Measurements from ENCODE around the gene MAEL. TPM values are rescaled to one million over a fixed set of nuclear protein-coding genes. Genes with fewer than 3 reads are reported as not detected.

Gene MAEL
- total RNA-seq, 1 donor from 2014 or later: not detected

DNA sequence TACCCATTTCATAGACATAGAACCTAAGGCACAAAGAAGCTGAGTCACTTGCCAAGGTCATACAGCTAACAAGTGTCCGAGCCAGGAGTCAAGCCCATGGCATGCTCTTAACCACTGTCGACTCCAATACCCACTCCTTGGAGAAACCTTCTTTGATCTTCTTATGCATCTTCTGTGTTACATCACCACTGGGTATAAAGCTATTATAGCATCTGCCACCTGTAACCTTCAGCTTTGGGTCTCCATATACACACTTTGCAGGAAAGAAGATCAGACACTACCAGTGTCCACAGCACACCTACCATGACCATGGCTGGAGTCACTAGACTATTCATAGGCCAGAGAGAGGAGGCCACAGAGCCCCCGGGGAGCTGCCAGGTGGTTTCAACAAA, 72.0 kb downstream of the MAEL start:
- Mint-ChIP-seq H3K9me3 (ENCODE audit: low read depth) (no peaks in the 10 kb centered on the region), H3K4me1 (ENCODE audit: low read depth) (no peaks in the 10 kb centered on the region), H3K4me3 (ENCODE audit: low read depth) (no peak overlapping the region), H3K27me3 (peaks cover 17% of the 10 kb centered on the region), H3K36me3 (ENCODE audit: insufficient read depth) (no peaks in the 10 kb centered on the region), H3K27ac (no peak overlapping the region)
- TF ChIP-seq, protein P1, sequence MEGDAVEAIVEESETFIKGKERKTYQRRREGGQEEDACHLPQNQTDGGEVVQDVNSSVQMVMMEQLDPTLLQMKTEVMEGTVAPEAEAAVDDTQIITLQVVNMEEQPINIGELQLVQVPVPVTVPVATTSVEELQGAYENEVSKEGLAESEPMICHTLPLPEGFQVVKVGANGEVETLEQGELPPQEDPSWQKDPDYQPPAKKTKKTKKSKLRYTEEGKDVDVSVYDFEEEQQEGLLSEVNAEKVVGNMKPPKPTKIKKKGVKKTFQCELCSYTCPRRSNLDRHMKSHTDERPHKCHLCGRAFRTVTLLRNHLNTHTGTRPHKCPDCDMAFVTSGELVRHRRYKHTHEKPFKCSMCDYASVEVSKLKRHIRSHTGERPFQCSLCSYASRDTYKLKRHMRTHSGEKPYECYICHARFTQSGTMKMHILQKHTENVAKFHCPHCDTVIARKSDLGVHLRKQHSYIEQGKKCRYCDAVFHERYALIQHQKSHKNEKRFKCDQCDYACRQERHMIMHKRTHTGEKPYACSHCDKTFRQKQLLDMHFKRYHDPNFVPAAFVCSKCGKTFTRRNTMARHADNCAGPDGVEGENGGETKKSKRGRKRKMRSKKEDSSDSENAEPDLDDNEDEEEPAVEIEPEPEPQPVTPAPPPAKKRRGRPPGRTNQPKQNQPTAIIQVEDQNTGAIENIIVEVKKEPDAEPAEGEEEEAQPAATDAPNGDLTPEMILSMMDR (IDR thresholded peaks at IDR 0.05; ENCODE audit: unreplicated experiment): no peak
- no peak for DNase-seq (ENCODE audit: low spot score, unreplicated experiment)

DNA sequence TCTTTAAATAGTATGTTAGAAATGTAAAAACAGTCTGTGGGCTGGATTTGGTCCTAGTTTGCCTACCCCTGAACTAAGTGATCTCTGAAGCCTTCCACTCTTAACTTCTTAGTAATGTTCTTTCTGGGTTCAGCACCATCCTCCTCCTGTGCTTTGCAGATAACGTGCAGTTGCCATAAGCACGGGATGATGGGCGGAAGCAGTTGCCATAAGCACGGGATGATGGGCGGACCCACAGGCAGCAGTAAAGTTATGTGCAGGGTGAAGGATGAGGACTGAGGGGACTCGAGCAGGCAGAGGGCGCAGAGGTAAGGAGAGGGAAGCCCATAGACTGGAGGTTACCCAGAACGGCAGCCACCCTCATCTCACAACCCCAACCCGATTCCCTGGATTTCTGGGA, 75.5 kb downstream of the MAEL start:
- H3K4me1 Mint-ChIP-seq (ENCODE audit: low read depth): no peaks in the 10 kb centered on the region
- no peaks in the 10 kb centered on the region for H3K9me3 Mint-ChIP-seq (ENCODE audit: low read depth)
- H3K4me3 Mint-ChIP-seq (ENCODE audit: low read depth): no peak overlapping the region
- TF ChIP-seq, protein P1 (IDR thresholded peaks at IDR 0.05; ENCODE audit: unreplicated experiment): no peak
- DNase-seq (ENCODE audit: low spot score, unreplicated experiment): no peak
- H3K36me3 Mint-ChIP-seq (ENCODE audit: insufficient read depth): no peaks in the 10 kb centered on the region
- no peak overlapping the region for H3K27ac Mint-ChIP-seq
- H3K27me3 Mint-ChIP-seq: peaks cover 23% of the 10 kb centered on the region

DNA sequence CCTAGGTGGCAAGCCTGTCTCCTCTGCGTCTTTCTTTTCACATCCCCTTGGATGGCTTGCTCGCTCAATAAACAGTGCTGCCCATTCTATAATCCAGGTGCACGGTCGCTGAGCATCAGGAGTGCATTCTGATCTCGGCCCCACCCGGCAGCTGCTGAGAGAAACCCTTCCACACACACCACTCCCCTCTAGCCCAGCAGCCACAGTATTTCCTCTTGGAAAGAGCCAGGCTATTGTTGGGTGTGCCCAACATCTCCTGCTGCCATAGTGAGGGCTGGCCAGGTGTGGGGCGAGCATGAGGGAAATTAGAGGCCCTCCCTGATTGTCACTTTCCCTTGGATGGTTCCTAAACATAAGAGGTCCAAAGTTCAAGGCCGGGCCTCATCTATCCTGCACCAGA, 76.4 kb downstream of the MAEL start:
- Mint-ChIP-seq H3K9me3 (ENCODE audit: low read depth) (no peaks in the 10 kb centered on the region), H3K4me1 (ENCODE audit: low read depth) (no peaks in the 10 kb centered on the region), H3K27ac (no peak overlapping the region), H3K4me3 (ENCODE audit: low read depth) (no peak overlapping the region), H3K27me3 (peaks cover 20% of the 10 kb centered on the region), H3K36me3 (ENCODE audit: insufficient read depth) (no peaks in the 10 kb centered on the region)
- TF ChIP-seq, protein P1 (IDR thresholded peaks at IDR 0.05; ENCODE audit: unreplicated experiment): no peak
- no peak for DNase-seq (ENCODE audit: low spot score, unreplicated experiment)

DNA sequence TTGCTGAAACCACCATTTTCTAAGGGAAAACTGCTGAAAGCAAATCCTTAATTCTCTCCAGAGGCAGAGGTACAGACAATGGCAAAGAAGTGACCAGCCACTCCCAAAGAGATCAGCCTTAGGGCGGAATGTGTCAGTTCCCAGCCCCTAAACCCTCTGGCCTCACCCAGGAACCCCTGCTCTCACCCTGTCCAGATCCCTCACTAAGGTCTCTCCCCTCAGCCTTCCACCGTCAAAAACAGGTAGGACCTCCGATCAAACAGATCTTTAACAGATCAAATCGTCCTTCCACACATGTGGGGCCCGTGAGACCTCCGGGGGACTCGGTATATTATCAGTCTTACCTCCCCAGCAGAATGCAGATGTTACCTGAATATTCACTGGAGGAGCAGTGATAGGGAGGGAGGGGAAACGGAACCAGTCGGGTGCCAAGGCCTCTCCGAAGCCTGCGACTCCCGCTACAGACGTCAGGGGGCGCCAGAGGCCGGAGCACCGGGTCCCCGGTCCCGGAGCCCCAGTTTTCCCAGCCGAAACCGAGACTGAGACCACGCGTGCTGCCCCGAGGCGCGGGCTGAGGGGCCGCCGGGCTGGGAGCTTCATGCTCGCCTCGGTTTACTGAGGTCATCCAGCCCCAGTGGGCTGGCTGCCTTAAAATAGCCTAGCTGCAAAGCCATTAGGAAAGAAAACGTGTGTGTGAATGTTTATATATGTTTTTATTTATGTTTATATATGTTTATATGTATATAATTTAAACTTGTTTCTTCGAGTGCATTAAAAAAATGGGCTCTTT, 77.4 kb downstream of the MAEL start:
- Mint-ChIP-seq H3K27ac (no peak overlapping the region), H3K27me3 (peaks cover 24% of the 10 kb centered on the region), H3K4me1 (ENCODE audit: low read depth) (no peaks in the 10 kb centered on the region), H3K9me3 (ENCODE audit: low read depth) (no peaks in the 10 kb centered on the region), H3K36me3 (ENCODE audit: insufficient read depth) (no peaks in the 10 kb centered on the region), H3K4me3 (ENCODE audit: low read depth) (no peak overlapping the region)
- TF ChIP-seq, protein P1 (IDR thresholded peaks at IDR 0.05; ENCODE audit: unreplicated experiment): peak; percentile 99
- peak; percentile 84 for DNase-seq (ENCODE audit: low spot score, unreplicated experiment)

DNA sequence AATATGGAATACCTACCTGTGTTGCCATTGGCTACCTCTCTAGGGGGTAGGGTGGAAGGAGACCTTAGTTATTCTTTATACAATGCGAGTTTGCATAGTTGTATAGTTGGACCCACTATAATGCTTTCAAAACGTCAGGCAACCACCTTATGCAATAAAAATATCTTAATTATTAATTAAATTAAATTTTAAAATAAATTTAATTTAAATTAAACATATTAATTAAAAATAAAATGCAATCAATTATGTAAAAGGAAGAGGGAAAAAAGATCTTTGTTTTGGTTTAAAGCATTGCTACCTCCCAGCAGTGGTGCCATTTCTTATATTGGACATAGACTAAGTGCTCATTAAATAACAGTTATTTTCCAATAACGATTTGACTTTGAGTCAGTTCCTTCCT, 78.8 kb downstream of the MAEL start:
- TF ChIP-seq, protein P1 (IDR thresholded peaks at IDR 0.05; ENCODE audit: unreplicated experiment): no peak
- H3K4me3 Mint-ChIP-seq (ENCODE audit: low read depth): no peak overlapping the region
- H3K36me3 Mint-ChIP-seq (ENCODE audit: insufficient read depth): no peaks in the 10 kb centered on the region
- no peak for DNase-seq (ENCODE audit: low spot score, unreplicated experiment)
- H3K27me3 Mint-ChIP-seq: peaks cover 24% of the 10 kb centered on the region
- no peaks in the 10 kb centered on the region for H3K9me3 Mint-ChIP-seq (ENCODE audit: low read depth)
- H3K4me1 Mint-ChIP-seq (ENCODE audit: low read depth): no peaks in the 10 kb centered on the region
- H3K27ac Mint-ChIP-seq: no peak overlapping the region
